WTC11 (cell line): ENCODE results near the gene HECTD4. TPM values are rescaled to one million over a fixed set of nuclear protein-coding genes. Genes with fewer than 3 reads are reported as not detected.
A peak's percentile ranks its signal among the peaks of the same experiment; 100 is the strongest.

Source experiments
- ATAC-seq: fragments of 200-7000 bp; cut with Tn5 transposase; 2 replicates; pipeline ENCODE4 v1.10.0; 2021; ENCODE audit warnings: mild to moderate bottlenecking, moderate library complexity
- CTCF ChIA-PET: fragments of 300-600 bp; sonication (Branson Sonifier 250); formaldehyde crosslinking; loops from one replicate; lab custom pipeline; 2021; ENCODE audit warnings: antibody characterized with exemption; lab: Charles Lee
- POLR2A ChIA-PET: fragments of 350-600 bp; sonication (Branson Sonifier 250); formaldehyde crosslinking; loops from one replicate; lab custom pipeline; 2021; ENCODE audit warnings: antibody characterized with exemption; lab: Charles Lee
- DNase-seq: peaks from one replicate; pipeline ENCODE4 v3.0.0; 2021; ENCODE audit warnings: low spot score
- H3K27ac Mint-ChIP-seq: 2 replicates; pipeline ENCODE4 v1.8.0; 2021; ENCODE audit warnings: mixed read lengths
- H3K27me3 Mint-ChIP-seq: 2 replicates; pipeline ENCODE4 v1.8.0; 2021; ENCODE audit warnings: low read depth, mild to moderate bottlenecking, moderate library complexity, mixed read lengths
- H3K36me3 Mint-ChIP-seq: 2 replicates; pipeline ENCODE4 v1.8.0; 2021; ENCODE audit warnings: mixed read lengths
- H3K4me1 Mint-ChIP-seq: 2 replicates; pipeline ENCODE4 v1.8.0; 2022; ENCODE audit warnings: mixed read lengths
- H3K4me3 Mint-ChIP-seq: 2 replicates; pipeline ENCODE4 v1.8.0; 2021; ENCODE audit warnings: mild to moderate bottlenecking, moderate library complexity, mixed read lengths
- H3K9me3 Mint-ChIP-seq: 2 replicates; pipeline ENCODE4 v1.8.0; 2021; ENCODE audit warnings: mixed read lengths
- EMX1 ChIP-seq: fragments of 250-450 bp; sonication (Bioruptor Pico); IDR thresholded peaks from 2 replicates; pipeline ENCODE4 v1.8.0; 2021; ENCODE audit warnings: mild to moderate bottlenecking
- ETV6 ChIP-seq: sonication (generic); formaldehyde crosslinking; IDR thresholded peaks from 2 replicates; pipeline ENCODE4 v1.8.1; 2022; ENCODE audit warnings: mild to moderate bottlenecking, missing genetic modification reagents
- MYBL2 ChIP-seq: sonication (generic); formaldehyde crosslinking; IDR thresholded peaks from 2 replicates; pipeline ENCODE4 v1.8.1; 2023; ENCODE audit warnings: mild to moderate bottlenecking, moderate library complexity, missing genetic modification reagents
- PRRX2 ChIP-seq: fragments of 250-450 bp; sonication (Bioruptor Pico); IDR thresholded peaks from 2 replicates; pipeline ENCODE4 v1.8.0; 2021; ENCODE audit warnings: mild to moderate bottlenecking
- ZNF138 ChIP-seq: sonication (generic); formaldehyde crosslinking; conservative IDR thresholded peaks from 2 replicates; pipeline ENCODE4 v1.8.1; 2022; ENCODE audit warnings: mild to moderate bottlenecking, moderate library complexity, missing genetic modification reagents
- total RNA-seq: library from RNA; stranded (reverse); gene quantifications from 3 replicates; pipeline ENCODE4 v1.2.3, GENCODE V29; 2021
- TF ChIP-seq, protein P1 (sequence below): sonication (generic); formaldehyde crosslinking; IDR thresholded peaks from 2 replicates; pipeline ENCODE4 v1.8.0; 2022; ENCODE audit warnings: mild to moderate bottlenecking, missing genetic modification reagents
- TF ChIP-seq, protein P2 (sequence below): fragments of 250-450 bp; sonication (Bioruptor Pico); IDR thresholded peaks from 2 replicates; pipeline ENCODE4 v2.1.2; 2022; ENCODE audit warnings: mild to moderate bottlenecking, moderate library complexity
- TF ChIP-seq, protein P3 (sequence below): fragments of 250-450 bp; sonication (Bioruptor Pico); IDR thresholded peaks from 2 replicates; pipeline ENCODE4 v1.9.0; 2021; ENCODE audit warnings: mild to moderate bottlenecking
- TF ChIP-seq, protein P4 (sequence below): sonication (generic); formaldehyde crosslinking; IDR thresholded peaks from 2 replicates; pipeline ENCODE4 v1.8.1; 2023; ENCODE audit warnings: mild to moderate bottlenecking, missing genetic modification reagents, moderate library complexity
- TF ChIP-seq, protein P5 (sequence below): sonication (generic); formaldehyde crosslinking; IDR thresholded peaks from 2 replicates; pipeline ENCODE4 v1.8.1; 2023; ENCODE audit warnings: mild to moderate bottlenecking, missing genetic modification reagents
- TF ChIP-seq, protein P6 (sequence below): fragments of 200-600 bp; IDR thresholded peaks from 2 replicates; pipeline ENCODE4 v1.8.0; 2022; ENCODE audit warnings: antibody characterized with exemption

Gene HECTD4
- total RNA-seq, 1 experiment from 2014 or later, result 31.7 TPM

DNA sequence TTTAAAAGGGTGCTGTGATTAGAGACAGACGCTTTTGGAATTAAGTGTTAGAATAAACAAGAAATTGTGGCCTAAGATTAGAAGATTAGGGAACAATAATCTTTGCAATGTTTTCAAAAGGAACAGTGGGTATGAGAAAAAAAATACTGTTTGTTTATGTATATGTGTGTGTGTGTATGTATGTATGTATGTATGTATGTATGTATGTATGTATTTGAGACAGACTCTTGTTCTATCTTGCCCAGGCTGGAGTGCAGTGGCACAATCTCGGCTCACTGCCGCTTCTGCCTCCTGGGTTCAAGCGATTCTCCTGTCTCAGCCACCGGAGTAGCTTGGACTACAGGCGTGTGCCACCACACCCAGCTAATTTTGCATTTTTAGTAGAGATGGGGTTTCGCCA is 175.3 kb downstream of the HECTD4 start (continued):
- TF ChIP-seq, protein P1, sequence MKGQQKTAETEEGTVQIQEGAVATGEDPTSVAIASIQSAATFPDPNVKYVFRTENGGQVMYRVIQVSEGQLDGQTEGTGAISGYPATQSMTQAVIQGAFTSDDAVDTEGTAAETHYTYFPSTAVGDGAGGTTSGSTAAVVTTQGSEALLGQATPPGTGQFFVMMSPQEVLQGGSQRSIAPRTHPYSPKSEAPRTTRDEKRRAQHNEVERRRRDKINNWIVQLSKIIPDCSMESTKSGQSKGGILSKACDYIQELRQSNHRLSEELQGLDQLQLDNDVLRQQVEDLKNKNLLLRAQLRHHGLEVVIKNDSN (CRISPR knock-in tag), result no peak
- no peak for TF ChIP-seq PRRX2 (CRISPR knock-in tag)

DNA sequence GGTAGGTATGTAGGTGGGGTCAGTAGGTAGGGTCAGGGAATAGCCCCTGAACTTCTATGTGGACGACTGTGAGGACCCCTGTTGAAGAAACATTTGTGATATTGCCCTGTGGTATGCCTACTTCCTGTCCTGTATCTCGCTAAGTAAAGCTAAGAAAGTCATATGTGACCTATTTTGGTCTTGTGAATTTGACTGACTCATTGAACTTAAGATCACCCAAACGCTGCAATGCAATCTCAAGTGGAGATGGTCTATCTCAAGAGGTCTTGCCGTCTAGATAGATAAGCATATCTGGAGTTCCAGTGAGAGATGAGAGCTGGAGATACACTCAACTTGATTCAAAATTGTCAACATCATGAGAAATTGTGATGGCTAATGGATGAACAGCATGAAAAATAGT is 183.1 kb downstream of the HECTD4 start:
- Mint-ChIP-seq H3K27me3 (no peaks in the 10 kb centered on the region), H3K4me3 (no peak overlapping the region), H3K27ac (no peak overlapping the region), H3K4me1 (peaks cover 2% of the 10 kb centered on the region; the same call in 1 of the 2 replicates), H3K36me3 (peaks cover 19% of the 10 kb centered on the region), H3K9me3 (no peaks in the 10 kb centered on the region)
- DNase-seq, result no peak
- POLR2A ChIA-PET, result no interaction called here
- TF ChIP-seq, protein P2, sequence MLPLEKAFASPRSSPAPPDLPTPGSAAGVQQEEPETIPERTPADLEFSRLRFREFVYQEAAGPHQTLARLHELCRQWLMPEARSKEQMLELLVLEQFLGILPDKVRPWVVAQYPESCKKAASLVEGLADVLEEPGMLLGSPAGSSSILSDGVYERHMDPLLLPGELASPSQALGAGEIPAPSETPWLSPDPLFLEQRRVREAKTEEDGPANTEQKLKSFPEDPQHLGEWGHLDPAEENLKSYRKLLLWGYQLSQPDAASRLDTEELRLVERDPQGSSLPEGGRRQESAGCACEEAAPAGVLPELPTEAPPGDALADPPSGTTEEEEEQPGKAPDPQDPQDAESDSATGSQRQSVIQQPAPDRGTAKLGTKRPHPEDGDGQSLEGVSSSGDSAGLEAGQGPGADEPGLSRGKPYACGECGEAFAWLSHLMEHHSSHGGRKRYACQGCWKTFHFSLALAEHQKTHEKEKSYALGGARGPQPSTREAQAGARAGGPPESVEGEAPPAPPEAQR (CRISPR knock-in tag), result no peak
- TF ChIP-seq, protein P3, sequence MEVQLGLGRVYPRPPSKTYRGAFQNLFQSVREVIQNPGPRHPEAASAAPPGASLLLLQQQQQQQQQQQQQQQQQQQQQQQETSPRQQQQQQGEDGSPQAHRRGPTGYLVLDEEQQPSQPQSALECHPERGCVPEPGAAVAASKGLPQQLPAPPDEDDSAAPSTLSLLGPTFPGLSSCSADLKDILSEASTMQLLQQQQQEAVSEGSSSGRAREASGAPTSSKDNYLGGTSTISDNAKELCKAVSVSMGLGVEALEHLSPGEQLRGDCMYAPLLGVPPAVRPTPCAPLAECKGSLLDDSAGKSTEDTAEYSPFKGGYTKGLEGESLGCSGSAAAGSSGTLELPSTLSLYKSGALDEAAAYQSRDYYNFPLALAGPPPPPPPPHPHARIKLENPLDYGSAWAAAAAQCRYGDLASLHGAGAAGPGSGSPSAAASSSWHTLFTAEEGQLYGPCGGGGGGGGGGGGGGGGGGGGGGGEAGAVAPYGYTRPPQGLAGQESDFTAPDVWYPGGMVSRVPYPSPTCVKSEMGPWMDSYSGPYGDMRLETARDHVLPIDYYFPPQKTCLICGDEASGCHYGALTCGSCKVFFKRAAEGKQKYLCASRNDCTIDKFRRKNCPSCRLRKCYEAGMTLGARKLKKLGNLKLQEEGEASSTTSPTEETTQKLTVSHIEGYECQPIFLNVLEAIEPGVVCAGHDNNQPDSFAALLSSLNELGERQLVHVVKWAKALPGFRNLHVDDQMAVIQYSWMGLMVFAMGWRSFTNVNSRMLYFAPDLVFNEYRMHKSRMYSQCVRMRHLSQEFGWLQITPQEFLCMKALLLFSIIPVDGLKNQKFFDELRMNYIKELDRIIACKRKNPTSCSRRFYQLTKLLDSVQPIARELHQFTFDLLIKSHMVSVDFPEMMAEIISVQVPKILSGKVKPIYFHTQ (CRISPR knock-in tag), result no peak
- TF ChIP-seq MYBL2 (CRISPR knock-in tag) (no peak), EMX1 (no peak), ETV6 (no peak)
- TF ChIP-seq, protein P4, sequence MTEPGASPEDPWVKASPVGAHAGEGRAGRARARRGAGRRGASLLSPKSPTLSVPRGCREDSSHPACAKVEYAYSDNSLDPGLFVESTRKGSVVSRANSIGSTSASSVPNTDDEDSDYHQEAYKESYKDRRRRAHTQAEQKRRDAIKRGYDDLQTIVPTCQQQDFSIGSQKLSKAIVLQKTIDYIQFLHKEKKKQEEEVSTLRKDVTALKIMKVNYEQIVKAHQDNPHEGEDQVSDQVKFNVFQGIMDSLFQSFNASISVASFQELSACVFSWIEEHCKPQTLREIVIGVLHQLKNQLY (CRISPR knock-in tag), result no peak
- TF ChIP-seq, protein P5, sequence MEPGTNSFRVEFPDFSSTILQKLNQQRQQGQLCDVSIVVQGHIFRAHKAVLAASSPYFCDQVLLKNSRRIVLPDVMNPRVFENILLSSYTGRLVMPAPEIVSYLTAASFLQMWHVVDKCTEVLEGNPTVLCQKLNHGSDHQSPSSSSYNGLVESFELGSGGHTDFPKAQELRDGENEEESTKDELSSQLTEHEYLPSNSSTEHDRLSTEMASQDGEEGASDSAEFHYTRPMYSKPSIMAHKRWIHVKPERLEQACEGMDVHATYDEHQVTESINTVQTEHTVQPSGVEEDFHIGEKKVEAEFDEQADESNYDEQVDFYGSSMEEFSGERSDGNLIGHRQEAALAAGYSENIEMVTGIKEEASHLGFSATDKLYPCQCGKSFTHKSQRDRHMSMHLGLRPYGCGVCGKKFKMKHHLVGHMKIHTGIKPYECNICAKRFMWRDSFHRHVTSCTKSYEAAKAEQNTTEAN (CRISPR knock-in tag), result no peak
- TF ChIP-seq, protein P1 (CRISPR knock-in tag), result no peak
- TF ChIP-seq, protein P6, sequence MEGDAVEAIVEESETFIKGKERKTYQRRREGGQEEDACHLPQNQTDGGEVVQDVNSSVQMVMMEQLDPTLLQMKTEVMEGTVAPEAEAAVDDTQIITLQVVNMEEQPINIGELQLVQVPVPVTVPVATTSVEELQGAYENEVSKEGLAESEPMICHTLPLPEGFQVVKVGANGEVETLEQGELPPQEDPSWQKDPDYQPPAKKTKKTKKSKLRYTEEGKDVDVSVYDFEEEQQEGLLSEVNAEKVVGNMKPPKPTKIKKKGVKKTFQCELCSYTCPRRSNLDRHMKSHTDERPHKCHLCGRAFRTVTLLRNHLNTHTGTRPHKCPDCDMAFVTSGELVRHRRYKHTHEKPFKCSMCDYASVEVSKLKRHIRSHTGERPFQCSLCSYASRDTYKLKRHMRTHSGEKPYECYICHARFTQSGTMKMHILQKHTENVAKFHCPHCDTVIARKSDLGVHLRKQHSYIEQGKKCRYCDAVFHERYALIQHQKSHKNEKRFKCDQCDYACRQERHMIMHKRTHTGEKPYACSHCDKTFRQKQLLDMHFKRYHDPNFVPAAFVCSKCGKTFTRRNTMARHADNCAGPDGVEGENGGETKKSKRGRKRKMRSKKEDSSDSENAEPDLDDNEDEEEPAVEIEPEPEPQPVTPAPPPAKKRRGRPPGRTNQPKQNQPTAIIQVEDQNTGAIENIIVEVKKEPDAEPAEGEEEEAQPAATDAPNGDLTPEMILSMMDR, result no peak
- ATAC-seq, result no peak
- CTCF ChIA-PET, result interaction anchor here (0.6 to 5.1 kb wide), 6 partner anchors 11 to 221 kb away, joined by 3 to 126 read pairs (median 8); no protein-coding TSS in a partner anchor

DNA sequence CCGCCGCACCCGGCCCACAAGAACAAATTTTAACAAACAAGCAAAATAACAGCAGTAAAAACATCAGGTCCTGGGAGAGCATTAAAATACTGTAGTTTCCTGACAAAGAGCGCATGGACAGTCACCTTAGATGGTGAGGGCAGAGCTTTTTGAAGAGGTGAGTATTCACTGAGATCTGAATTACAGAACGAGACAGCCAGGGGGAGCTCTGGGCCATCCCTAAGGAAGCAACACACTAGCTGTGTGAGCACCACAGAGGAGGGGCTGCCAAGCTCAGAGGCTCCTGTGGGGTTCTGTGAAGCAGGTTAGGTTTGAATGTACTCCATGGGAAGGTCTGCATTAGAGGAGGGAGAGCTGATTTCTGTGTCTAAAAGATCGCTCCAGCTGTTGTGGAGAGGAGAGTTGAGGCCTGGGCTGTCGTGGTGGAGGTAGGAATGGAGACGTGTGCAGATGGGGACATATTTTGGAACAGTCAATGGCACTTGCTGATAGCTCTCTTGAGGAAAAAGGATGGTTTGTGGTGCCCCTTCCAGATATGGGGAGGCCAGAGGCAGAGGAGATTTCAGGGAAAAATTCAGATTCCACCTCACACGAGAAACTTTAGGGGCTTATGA is 184.0 kb downstream of the HECTD4 start:
- Mint-ChIP-seq H3K4me3 (no peak overlapping the region), H3K4me1 (peaks cover 2% of the 10 kb centered on the region; the same call in 1 of the 2 replicates), H3K27me3 (no peaks in the 10 kb centered on the region), H3K27ac (peak overlapping the region; percentile 86), H3K9me3 (no peaks in the 10 kb centered on the region), H3K36me3 (peaks cover 22% of the 10 kb centered on the region)
- ChIA-PET POLR2A (interaction anchor here (0.9 kb wide), 1 partner anchor 189 kb away, joined by 6 read pairs; no protein-coding TSS in a partner anchor), CTCF (interaction anchor here (0.6 to 5.1 kb wide), 65 partner anchors 9 to 795 kb away, joined by 3 to 126 read pairs (median 5); partner anchors contain the start of genes ERP29, PTPN11, TMEM116 and TRAFD1)
- ATAC-seq (peak; percentile 100), DNase-seq (peak; percentile 87)
- TF ChIP-seq, protein P6, result peak; percentile 71
- TF ChIP-seq, protein P3 (CRISPR knock-in tag), result no peak
- TF ChIP-seq, protein P2 (CRISPR knock-in tag), result no peak
- no peak for TF ChIP-seq ZNF138 (CRISPR knock-in tag)
